Neural cell (in vitro differentiated cells): Measurements from ENCODE around the gene PARP12.

Experiments
- CTCF ChIP-seq: fragments of 450-650 bp; IDR thresholded peaks from 2 replicates; pipeline ENCODE4 v1.5.1; 2014; ENCODE audit warnings: antibody characterized with exemption, mild to moderate bottlenecking, moderate library complexity; ENCODE audit not compliant: poor library complexity, severe bottlenecking
- EP300 ChIP-seq: fragments of 450-650 bp; conservative IDR thresholded peaks from 2 replicates; pipeline ENCODE4 v1.6.1; 2014; ENCODE audit warnings: antibody characterized with exemption, mild to moderate bottlenecking, moderate library complexity; ENCODE audit not compliant: poor library complexity, severe bottlenecking
- RAD21 ChIP-seq: fragments of 450-650 bp; conservative IDR thresholded peaks from 2 replicates; pipeline ENCODE4 v1.6.1; 2014; ENCODE audit warnings: antibody characterized with exemption, mild to moderate bottlenecking, moderate library complexity
- REST ChIP-seq: IDR thresholded peaks from 2 replicates; pipeline ENCODE4 v1.6.1; 2012; ENCODE audit warnings: borderline replicate concordance
- SMC3 ChIP-seq: fragments of 450-650 bp; conservative IDR thresholded peaks from 2 replicates; pipeline ENCODE4 v1.6.1; 2014; ENCODE audit warnings: antibody characterized with exemption, mild to moderate bottlenecking, moderate library complexity; ENCODE audit not compliant: poor library complexity

DNA sequence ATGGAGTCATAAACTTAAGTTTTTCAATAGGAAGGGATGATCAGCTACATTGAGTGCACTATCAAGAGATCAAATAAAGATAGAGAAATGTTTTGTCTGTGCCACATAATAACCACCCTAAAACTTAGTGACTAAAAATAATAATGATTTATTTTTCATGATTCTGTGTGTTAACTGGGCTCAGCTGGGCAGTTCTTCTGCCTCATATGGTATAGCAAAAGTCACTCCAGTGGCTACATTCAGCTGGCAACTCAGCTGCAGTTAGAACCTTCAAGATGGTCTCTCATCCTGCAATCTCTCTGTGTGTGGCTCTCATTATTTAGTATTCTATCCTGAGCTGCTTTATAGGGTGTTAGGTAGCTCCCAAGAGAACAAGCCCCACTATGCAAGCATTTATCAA, 7.8 kb upstream of the PARP12 start:
- TF ChIP-seq RAD21 (no peak), CTCF (no peak), SMC3 (no peak), EP300 (no peak), REST (no peak)
